ENCODE data around the gene BUD13. TPM values are rescaled to one million over a fixed set of nuclear protein-coding genes. Genes with fewer than 3 reads are reported as not detected.

The BUD13 gene
- total and polyA plus RNA-seq, 2 of the 13 experiments (the other 11 are each of a cell fraction or from before 2014, with no cell fraction given): 13.3 to 25.9 TPM

- TF ChIP-seq ZC3H13 (CRISPR knock-in tag; IDR thresholded peaks at IDR 0.05): 0 out of 2 replicates have a peak, but pooled peaks have one; percentile 30
- TF ChIP-seq SNAPC4 (CRISPR knock-in tag; IDR thresholded peaks at IDR 0.05): peak; percentile 66; the same call in 1 of the 2 replicates
- TF ChIP-seq THAP8 (CRISPR knock-in tag; IDR thresholded peaks at IDR 0.05; ENCODE audit: borderline replicate concordance): 0 out of 2 replicates have a peak, but pooled peaks have one; percentile 22
- TF ChIP-seq PRDM15 (CRISPR knock-in tag; IDR thresholded peaks at IDR 0.05): peak; percentile 24; the same call in 1 of the 2 replicates
- no peak for TF ChIP-seq ZNF598 (CRISPR knock-in tag; IDR thresholded peaks at IDR 0.05; ENCODE audit: borderline replicate concordance)
- TF ChIP-seq PITX1 (CRISPR knock-in tag; IDR thresholded peaks at IDR 0.05): peak; percentile 28; the same call in 1 of the 2 replicates
- TF ChIP-seq ZNF280D (CRISPR knock-in tag; IDR thresholded peaks at IDR 0.05): peak; percentile 50; the same call in 1 of the 2 replicates
- TF ChIP-seq IRF2 (CRISPR knock-in tag; IDR thresholded peaks at IDR 0.05): peak; percentile 94
- TF ChIP-seq ZBTB38 (CRISPR knock-in tag; IDR thresholded peaks at IDR 0.05): peak; percentile 95
- TF ChIP-seq ZNF441 (CRISPR knock-in tag; IDR thresholded peaks at IDR 0.05; ENCODE audit: borderline replicate concordance): peak; percentile 46; the same call in 1 of the 2 replicates
- peak; percentile 93 for TF ChIP-seq ZNF138 (CRISPR knock-in tag; IDR thresholded peaks at IDR 0.05; ENCODE audit: low read depth)
These were observed at the start of gene BUD13 (continued) for GRCh38 chr11:116772443-116773202.

All from HepG2 (cell line).